A673 (cell line): ENCODE results near the gene MRPL14. TPM values are rescaled to one million over a fixed set of nuclear protein-coding genes. Genes with fewer than 3 reads are reported as not detected.
"Not testable (repeated sequence)": the region's sequence is repeated elsewhere in the genome, so short reads cannot be mapped to it uniquely, and the experiment has no call there.

Source experiments
- BruUV-seq: library from RNA; stranded (reverse); fragments of 400-500 nt; replicated peaks from 2 replicates; lab custom pipeline; 2021; lab: Mats Ljungman, UMichigan
- CTCF ChIA-PET: fragments of 300-600 bp; sonication (Branson Sonifier 250); formaldehyde crosslinking; loops from one replicate; lab custom pipeline; 2022; ENCODE audit warnings: antibody characterized with exemption; lab: Charles Lee
- POLR2A ChIA-PET: fragments of 300-600 bp; sonication (Branson Sonifier 250); formaldehyde crosslinking; loops from one replicate; lab custom pipeline; 2022; ENCODE audit warnings: antibody characterized with exemption; ENCODE audit not compliant: low non-redundant PET; lab: Charles Lee
- DNase-seq: peaks from one replicate; pipeline ENCODE4 v3.0.0-alpha.2; 2015; ENCODE audit warnings: low spot score
- H3K27ac ChIP-seq: fragments of 200-600 bp; sonication (generic); 2 replicates; pipeline ENCODE4 v1.5.1; 2016; ENCODE audit warnings: mixed run types, low read depth, mild to moderate bottlenecking, mixed read lengths, antibody characterized with exemption, low read length; ENCODE audit not compliant: poor library complexity, severe bottlenecking
- H3K27me3 ChIP-seq: fragments of 200-600 bp; sonication (generic); replicated peaks from 2 replicates; pipeline ENCODE4 v1.6.1; 2017; ENCODE audit warnings: mixed run types, low read depth, mild to moderate bottlenecking, mixed read lengths, antibody characterized with exemption, low read length; ENCODE audit not compliant: insufficient read depth, poor library complexity
- H3K36me3 ChIP-seq: fragments of 200-600 bp; sonication (generic); 2 replicates; pipeline ENCODE4 v1.6.1; 2016; ENCODE audit warnings: mixed run types, mild to moderate bottlenecking, mixed read lengths, antibody characterized with exemption, low read length; ENCODE audit not compliant: insufficient read depth, poor library complexity, severe bottlenecking
- H3K4me1 ChIP-seq: fragments of 200-600 bp; sonication (generic); 2 replicates; pipeline ENCODE4 v1.6.1; 2017; ENCODE audit warnings: mixed run types, mild to moderate bottlenecking, mixed read lengths, antibody characterized with exemption, low read length; ENCODE audit not compliant: insufficient read depth, poor library complexity, severe bottlenecking
- H3K4me3 ChIP-seq: fragments of 200-600 bp; sonication (generic); 2 replicates; pipeline ENCODE4 v1.5.1; 2016; ENCODE audit warnings: low read depth, mixed run types, mild to moderate bottlenecking, mixed read lengths, low read length; ENCODE audit not compliant: poor library complexity, severe bottlenecking
- H3K9me3 ChIP-seq: fragments of 200-600 bp; sonication (generic); 2 replicates; pipeline ENCODE4 v1.6.1; 2016; ENCODE audit warnings: mixed run types, low read depth, mild to moderate bottlenecking, mixed read lengths, antibody characterized with exemption, low read length; ENCODE audit not compliant: poor library complexity, severe bottlenecking
- EZH2 ChIP-seq: fragments of 200-600 bp; sonication (generic); IDR thresholded peaks from 2 replicates; pipeline ENCODE4 v1.6.1; 2017; ENCODE audit warnings: borderline replicate concordance, low read depth, mild to moderate bottlenecking, mixed read lengths, antibody characterized with exemption, low read length; ENCODE audit not compliant: poor library complexity, severe bottlenecking
- intact Hi-C: fragments of 100-400 bp; cut with micrococcal nuclease; formaldehyde crosslinking; loops from one replicate; pipeline ENCODE4 v1.10.0; 2022; ENCODE audit not compliant: unreplicated experiment
- total RNA-seq: library from RNA; stranded (reverse); gene quantifications from 2 replicates; pipeline ENCODE4 v1.2.3, GENCODE V29; 2021
- TF ChIP-seq, protein P1 (sequence below): fragments of 300-800, 200-600 bp; sonication (generic); conservative IDR thresholded peaks from 2 replicates; pipeline ENCODE4 v1.5.1; 2017; ENCODE audit warnings: low read depth, mild to moderate bottlenecking, antibody characterized with exemption, low read length, moderate library complexity, mixed read lengths

MRPL14 gene
- total RNA-seq, 1 experiment from 2014 or later = 78.8 TPM

DNA sequence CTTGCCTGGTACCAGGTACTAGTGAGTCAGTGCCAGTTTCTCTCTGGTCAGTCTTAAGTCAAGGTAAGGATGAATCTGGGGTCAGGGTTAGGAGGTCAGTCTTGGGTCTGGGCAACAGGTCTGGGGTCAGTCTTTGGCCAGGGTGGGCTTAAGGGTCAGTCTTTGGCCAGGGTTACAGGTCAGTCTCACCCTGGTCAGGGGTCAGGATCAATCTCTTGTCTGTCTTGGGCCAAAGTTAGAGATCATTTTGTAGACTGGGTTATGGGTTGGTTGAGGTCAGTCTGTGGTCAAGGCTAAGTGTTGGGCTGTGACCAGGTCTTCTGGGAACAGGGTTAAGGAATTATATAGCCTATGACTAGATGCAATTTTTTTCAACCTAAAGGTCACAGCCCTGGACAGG, 18.6 kb upstream of the MRPL14 start:
- CTCF ChIA-PET = no interaction called here
- Histone ChIP-seq H3K27me3 (no peaks in the 10 kb centered on the region), H3K36me3 (peaks cover 2% of the 10 kb centered on the region), H3K4me1 (no peaks in the 10 kb centered on the region), H3K4me3 (no peak overlapping the region), H3K9me3 (no peaks in the 10 kb centered on the region), H3K27ac (no peak overlapping the region)
- no TSS peak for BruUV-seq
- TF ChIP-seq, protein P1, sequence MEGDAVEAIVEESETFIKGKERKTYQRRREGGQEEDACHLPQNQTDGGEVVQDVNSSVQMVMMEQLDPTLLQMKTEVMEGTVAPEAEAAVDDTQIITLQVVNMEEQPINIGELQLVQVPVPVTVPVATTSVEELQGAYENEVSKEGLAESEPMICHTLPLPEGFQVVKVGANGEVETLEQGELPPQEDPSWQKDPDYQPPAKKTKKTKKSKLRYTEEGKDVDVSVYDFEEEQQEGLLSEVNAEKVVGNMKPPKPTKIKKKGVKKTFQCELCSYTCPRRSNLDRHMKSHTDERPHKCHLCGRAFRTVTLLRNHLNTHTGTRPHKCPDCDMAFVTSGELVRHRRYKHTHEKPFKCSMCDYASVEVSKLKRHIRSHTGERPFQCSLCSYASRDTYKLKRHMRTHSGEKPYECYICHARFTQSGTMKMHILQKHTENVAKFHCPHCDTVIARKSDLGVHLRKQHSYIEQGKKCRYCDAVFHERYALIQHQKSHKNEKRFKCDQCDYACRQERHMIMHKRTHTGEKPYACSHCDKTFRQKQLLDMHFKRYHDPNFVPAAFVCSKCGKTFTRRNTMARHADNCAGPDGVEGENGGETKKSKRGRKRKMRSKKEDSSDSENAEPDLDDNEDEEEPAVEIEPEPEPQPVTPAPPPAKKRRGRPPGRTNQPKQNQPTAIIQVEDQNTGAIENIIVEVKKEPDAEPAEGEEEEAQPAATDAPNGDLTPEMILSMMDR = no peak
- no peak for TF ChIP-seq EZH2
- no peak for DNase-seq
- intact Hi-C loops = no loop called here
- POLR2A ChIA-PET = no interaction called here

- H3K4me3 ChIP-seq, H3K27ac ChIP-seq, H3K9me3 ChIP-seq, intact Hi-C loops, H3K27me3 ChIP-seq, H3K4me1 ChIP-seq, BruUV-seq, H3K36me3 ChIP-seq, DNase-seq: not testable (repeated sequence)
- POLR2A ChIA-PET = interaction anchor here (0.7 kb wide), 1 partner anchor 102 kb away, joined by 4 read pairs; the partner anchor contains the start of gene HSP90AB1
- CTCF ChIA-PET = interaction anchor here (0.7 kb wide), 1 partner anchor 160 kb away, joined by 4 read pairs; no protein-coding TSS in a partner anchor
Observed at GRCh38 chr6:44144536-44144935, 17.3 kb upstream of the MRPL14 start.

- CTCF ChIA-PET = no interaction called here
- no peak overlapping the region for H3K27ac ChIP-seq
- POLR2A ChIA-PET = no interaction called here
- intact Hi-C loops = no loop called here
- DNase-seq = no peak
- TF ChIP-seq, protein P1 = no peak
- TF ChIP-seq EZH2 = no peak
- no peaks in the 10 kb centered on the region for H3K9me3 ChIP-seq
- H3K27me3 ChIP-seq = no peaks in the 10 kb centered on the region
- BruUV-seq = no TSS peak
- no peak overlapping the region for H3K4me3 ChIP-seq
- no peaks in the 10 kb centered on the region for H3K4me1 ChIP-seq
- H3K36me3 ChIP-seq = peaks cover 5% of the 10 kb centered on the region
Observed at GRCh38 chr6:44143731-44144130, 16.5 kb upstream of the MRPL14 start.

DNA sequence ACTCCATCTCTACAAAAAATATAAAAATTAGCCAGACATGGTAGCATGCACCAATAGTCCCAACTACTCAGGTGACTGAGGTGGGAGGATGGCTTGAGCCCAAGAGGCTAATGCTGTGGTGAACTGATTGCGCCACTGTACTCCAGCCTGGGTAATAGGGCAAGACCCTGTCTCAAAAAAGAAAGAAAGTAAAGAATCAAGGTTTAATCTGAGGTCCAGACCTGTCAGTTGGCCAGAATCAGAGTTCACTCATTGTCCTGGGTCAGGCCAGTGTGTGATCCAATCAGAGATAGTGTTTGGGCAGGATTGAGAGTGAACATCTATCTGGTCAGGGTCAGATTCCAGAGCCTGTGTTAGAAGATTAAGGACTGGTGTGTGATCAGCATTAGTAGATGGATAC, 15.6 kb upstream of the MRPL14 start:
- no peak overlapping the region for H3K4me3 ChIP-seq
- H3K4me1 ChIP-seq = no peaks in the 10 kb centered on the region
- CTCF ChIA-PET = interaction anchor here (0.6 kb wide), 1 partner anchor 688 kb away, joined by 3 read pairs; no protein-coding TSS in a partner anchor
- TF ChIP-seq EZH2 = no peak
- TF ChIP-seq, protein P1 = no peak
- no peaks in the 10 kb centered on the region for H3K9me3 ChIP-seq
- H3K27ac ChIP-seq = no peak overlapping the region
- DNase-seq = no peak
- intact Hi-C loops = no loop called here
- no peaks in the 10 kb centered on the region for H3K27me3 ChIP-seq
- POLR2A ChIA-PET = no interaction called here
- no TSS peak for BruUV-seq
- peaks cover 5% of the 10 kb centered on the region for H3K36me3 ChIP-seq
